ENCODE data around the gene DPYSL5. TPM values are rescaled to one million over a fixed set of nuclear protein-coding genes. Genes with fewer than 3 reads are reported as not detected.

The DPYSL5 gene
- total and polyA plus RNA-seq, 10 of the 15 experiments (the other 5 are each of a cell fraction or from before 2014, with no cell fraction given) = not detected

- ChIA-PET POLR2A (interaction anchor here (0.6 kb wide), 1 partner anchor 109 kb away, joined by 3 read pairs; no protein-coding TSS in a partner anchor), CTCF (interaction anchor here (1.2 to 3.2 kb wide), 3 partner anchors 15 to 61 kb away, joined by 3 to 19 read pairs (median 14); no protein-coding TSS in a partner anchor), SMC1A (ENCODE audit: uncharacterized antibody, unreplicated experiment) (no interaction called here), RAD21 (ENCODE audit: unreplicated experiment) (no interaction called here)
- no peak overlapping the region for H3K4me3 ChIP-seq
- TF ChIP-seq TCF3 (IDR thresholded peaks at IDR 0.05; ENCODE audit: borderline replicate concordance, insufficient read depth, low read depth, low read length) (no peak), EGR1 (IDR thresholded peaks at IDR 0.05; ENCODE audit: borderline replicate concordance in 1 of 2, low read depth in 2 of 2, low read length in 2 of 2) (no peak), ATF7 (IDR thresholded peaks at IDR 0.05; ENCODE audit: low read depth) (no peak)
- H3K9me3 ChIP-seq (replicated peaks; ENCODE audit: control insufficient read depth, insufficient read depth, low read length) = no peaks in the 10 kb centered on the region
- H3K79me2 ChIP-seq (ENCODE audit: control insufficient read depth, insufficient read depth, low read length) = no peaks in the 10 kb centered on the region
- in situ Hi-C loops (cut with MboI) = no loop called here
- no peak overlapping the region for H3K27ac ChIP-seq (ENCODE audit: control insufficient read depth, insufficient read depth)
- no peak overlapping the region for H2AFZ ChIP-seq (ENCODE audit: control insufficient read depth, low read depth, low read length)
- intact Hi-C loops (cut with micrococcal nuclease; ENCODE audit: unreplicated experiment) = no loop called here
- no TSS peak for BruUV-seq (replicated peaks)
- no peaks in the 10 kb centered on the region for H3K36me3 ChIP-seq (ENCODE audit: control insufficient read depth in 2 of 2, insufficient read depth in 2 of 2, low read length in 1 of 2)
- peaks cover 5% of the 10 kb centered on the region for H3K4me1 ChIP-seq (ENCODE audit: control insufficient read depth, insufficient read depth, low read length)
- H4K20me1 ChIP-seq (ENCODE audit: control insufficient read depth, insufficient read depth) = no peaks in the 10 kb centered on the region
- no peak overlapping the region for H3K4me2 ChIP-seq (ENCODE audit: control insufficient read depth, insufficient read depth)
- ATAC-seq (no peak), FAIRE-seq (no peak), DNase-seq (ENCODE audit: low read depth, low spot score) (no peak)
- H3K27me3 ChIP-seq (replicated peaks in 1 of 2; ENCODE audit: control insufficient read depth in 2 of 2, insufficient read depth in 2 of 2, low read length in 1 of 2) = no peaks in the 10 kb centered on the region
- H3K9ac ChIP-seq (ENCODE audit: control insufficient read depth, insufficient read depth, low read length) = no peak overlapping the region
- 35% methylated on average over 7 of the region's 7 CpGs for WGBS (ENCODE audit: insufficient coverage, insufficient replicate concordance, low lambda C conversion rate, missing lambda C conversion rate)
Observed at GRCh38 chr2:26907416-26907815, 59.5 kb downstream of the DPYSL5 start.

DNA sequence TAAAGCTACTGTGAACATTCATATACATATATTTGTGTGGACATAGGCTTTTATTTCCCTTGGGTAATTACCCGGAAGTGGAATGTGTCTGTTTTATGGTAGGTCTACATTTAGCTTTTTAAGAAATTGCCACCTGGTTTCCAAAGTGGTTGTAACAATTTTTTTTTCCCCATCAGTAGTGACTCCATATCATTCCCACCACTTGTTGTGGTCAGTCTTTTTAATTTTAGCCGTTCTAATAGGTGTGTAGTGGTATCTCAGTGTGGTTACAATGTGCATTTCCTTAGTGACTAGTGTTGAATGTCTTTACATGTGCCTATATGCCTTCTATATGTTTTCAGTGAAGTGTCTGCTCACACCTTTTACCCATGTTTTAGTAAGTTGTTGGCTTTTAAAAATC lies 62.2 kb downstream of the DPYSL5 start:
- Histone ChIP-seq H3K9me3 (replicated peaks; ENCODE audit: control insufficient read depth, insufficient read depth, low read length) (no peaks in the 10 kb centered on the region), H2AFZ (ENCODE audit: control insufficient read depth, low read depth, low read length) (no peak overlapping the region), H3K4me3 (no peak overlapping the region), H3K27me3 (replicated peaks in 1 of 2; ENCODE audit: control insufficient read depth in 2 of 2, insufficient read depth in 2 of 2, low read length in 1 of 2) (no peaks in the 10 kb centered on the region; a peak in 2 of 4 replicates), H3K27ac (ENCODE audit: control insufficient read depth, insufficient read depth) (no peak overlapping the region), H3K9ac (ENCODE audit: control insufficient read depth, insufficient read depth, low read length) (no peak overlapping the region), H3K4me2 (ENCODE audit: control insufficient read depth, insufficient read depth) (no peak overlapping the region), H3K36me3 (ENCODE audit: control insufficient read depth in 2 of 2, insufficient read depth in 2 of 2, low read length in 1 of 2) (no peaks in the 10 kb centered on the region), H3K79me2 (ENCODE audit: control insufficient read depth, insufficient read depth, low read length) (no peaks in the 10 kb centered on the region), H3K4me1 (ENCODE audit: control insufficient read depth, insufficient read depth, low read length) (peaks cover 3% of the 10 kb centered on the region), H4K20me1 (ENCODE audit: control insufficient read depth, insufficient read depth) (no peaks in the 10 kb centered on the region)
- ChIA-PET RAD21 (ENCODE audit: unreplicated experiment) (no interaction called here), POLR2A (no interaction called here), SMC1A (ENCODE audit: uncharacterized antibody, unreplicated experiment) (interaction anchor here (1.1 kb wide), 1 partner anchor 11 kb away, joined by 3 read pairs; no protein-coding TSS in a partner anchor), CTCF (interaction anchor here (0.7 to 3.2 kb wide), 5 partner anchors 10 to 64 kb away, joined by 3 to 19 read pairs (median 9); no protein-coding TSS in a partner anchor)
- 26% methylated on average over 2 of the region's 2 CpGs for WGBS (ENCODE audit: insufficient coverage, insufficient replicate concordance, low lambda C conversion rate, missing lambda C conversion rate)
- ATAC-seq (no peak), FAIRE-seq (no peak), DNase-seq (ENCODE audit: low read depth, low spot score) (no peak)
- no TSS peak for BruUV-seq (replicated peaks)
- TF ChIP-seq, protein P1, sequence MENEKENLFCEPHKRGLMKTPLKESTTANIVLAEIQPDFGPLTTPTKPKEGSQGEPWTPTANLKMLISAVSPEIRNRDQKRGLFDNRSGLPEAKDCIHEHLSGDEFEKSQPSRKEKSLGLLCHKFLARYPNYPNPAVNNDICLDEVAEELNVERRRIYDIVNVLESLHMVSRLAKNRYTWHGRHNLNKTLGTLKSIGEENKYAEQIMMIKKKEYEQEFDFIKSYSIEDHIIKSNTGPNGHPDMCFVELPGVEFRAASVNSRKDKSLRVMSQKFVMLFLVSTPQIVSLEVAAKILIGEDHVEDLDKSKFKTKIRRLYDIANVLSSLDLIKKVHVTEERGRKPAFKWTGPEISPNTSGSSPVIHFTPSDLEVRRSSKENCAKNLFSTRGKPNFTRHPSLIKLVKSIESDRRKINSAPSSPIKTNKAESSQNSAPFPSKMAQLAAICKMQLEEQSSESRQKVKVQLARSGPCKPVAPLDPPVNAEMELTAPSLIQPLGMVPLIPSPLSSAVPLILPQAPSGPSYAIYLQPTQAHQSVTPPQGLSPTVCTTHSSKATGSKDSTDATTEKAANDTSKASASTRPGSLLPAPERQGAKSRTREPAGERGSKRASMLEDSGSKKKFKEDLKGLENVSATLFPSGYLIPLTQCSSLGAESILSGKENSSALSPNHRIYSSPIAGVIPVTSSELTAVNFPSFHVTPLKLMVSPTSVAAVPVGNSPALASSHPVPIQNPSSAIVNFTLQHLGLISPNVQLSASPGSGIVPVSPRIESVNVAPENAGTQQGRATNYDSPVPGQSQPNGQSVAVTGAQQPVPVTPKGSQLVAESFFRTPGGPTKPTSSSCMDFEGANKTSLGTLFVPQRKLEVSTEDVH (IDR thresholded peaks at IDR 0.05; ENCODE audit: low read depth, partially characterized antibody) = no peak
- TF ChIP-seq CHD4 (IDR thresholded peaks at IDR 0.05) (no peak), WRNIP1 (IDR thresholded peaks at IDR 0.05; ENCODE audit: borderline replicate concordance, low read depth, low read length) (no peak), SREBF1 (IDR thresholded peaks at IDR 0.05; ENCODE audit: low read length) (no peak), JUND (IDR thresholded peaks at IDR 0.05; ENCODE audit: low read depth, low read length) (no peak), POU2F2 (IDR thresholded peaks at IDR 0.05; ENCODE audit: borderline replicate concordance, low read depth, low read length) (no peak), PAX5 (IDR thresholded peaks at IDR 0.05; ENCODE audit: borderline replicate concordance, low read depth, low read length) (no peak)
- TF ChIP-seq, protein P2, sequence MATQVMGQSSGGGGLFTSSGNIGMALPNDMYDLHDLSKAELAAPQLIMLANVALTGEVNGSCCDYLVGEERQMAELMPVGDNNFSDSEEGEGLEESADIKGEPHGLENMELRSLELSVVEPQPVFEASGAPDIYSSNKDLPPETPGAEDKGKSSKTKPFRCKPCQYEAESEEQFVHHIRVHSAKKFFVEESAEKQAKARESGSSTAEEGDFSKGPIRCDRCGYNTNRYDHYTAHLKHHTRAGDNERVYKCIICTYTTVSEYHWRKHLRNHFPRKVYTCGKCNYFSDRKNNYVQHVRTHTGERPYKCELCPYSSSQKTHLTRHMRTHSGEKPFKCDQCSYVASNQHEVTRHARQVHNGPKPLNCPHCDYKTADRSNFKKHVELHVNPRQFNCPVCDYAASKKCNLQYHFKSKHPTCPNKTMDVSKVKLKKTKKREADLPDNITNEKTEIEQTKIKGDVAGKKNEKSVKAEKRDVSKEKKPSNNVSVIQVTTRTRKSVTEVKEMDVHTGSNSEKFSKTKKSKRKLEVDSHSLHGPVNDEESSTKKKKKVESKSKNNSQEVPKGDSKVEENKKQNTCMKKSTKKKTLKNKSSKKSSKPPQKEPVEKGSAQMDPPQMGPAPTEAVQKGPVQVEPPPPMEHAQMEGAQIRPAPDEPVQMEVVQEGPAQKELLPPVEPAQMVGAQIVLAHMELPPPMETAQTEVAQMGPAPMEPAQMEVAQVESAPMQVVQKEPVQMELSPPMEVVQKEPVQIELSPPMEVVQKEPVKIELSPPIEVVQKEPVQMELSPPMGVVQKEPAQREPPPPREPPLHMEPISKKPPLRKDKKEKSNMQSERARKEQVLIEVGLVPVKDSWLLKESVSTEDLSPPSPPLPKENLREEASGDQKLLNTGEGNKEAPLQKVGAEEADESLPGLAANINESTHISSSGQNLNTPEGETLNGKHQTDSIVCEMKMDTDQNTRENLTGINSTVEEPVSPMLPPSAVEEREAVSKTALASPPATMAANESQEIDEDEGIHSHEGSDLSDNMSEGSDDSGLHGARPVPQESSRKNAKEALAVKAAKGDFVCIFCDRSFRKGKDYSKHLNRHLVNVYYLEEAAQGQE (IDR thresholded peaks at IDR 0.05; ENCODE audit: low read depth, low read length) = no peak
- in situ Hi-C loops (cut with MboI) (no loop called here), intact Hi-C loops (cut with micrococcal nuclease; ENCODE audit: unreplicated experiment) (no loop called here)

Data from GM12878 (cell line).